Measurements from ENCODE around the gene FGFBP3.
A peak's percentile ranks its signal among the peaks of the same experiment; 100 is the strongest.

The FGFBP3 gene

GRCh38 chr10:91909117-91909677 is at the start of gene FGFBP3:
TSS of gene FGFBP3 (minus strand) at chr10:91909486. CDS start at chr10:91908969, 517 bp downstream.
- DNase-seq: peak in 17 of 56 donors; percentile 4 to 57 (median 15)

GRCh38 chr10:91957091-91957490 is 47.8 kb upstream of the FGFBP3 start:
- no peak for DNase-seq

GRCh38 chr10:91955114-91955513 is 45.8 kb upstream of the FGFBP3 start:
- no peak for DNase-seq

- no peak for DNase-seq
These were observed 44.4 kb upstream of the FGFBP3 start for GRCh38 chr10:91953600-91954160.

GRCh38 chr10:91944880-91945630 is 35.8 kb upstream of the FGFBP3 start:
- DNase-seq: no peak

GRCh38 chr10:91941426-91941825 is 32.1 kb upstream of the FGFBP3 start:
- DNase-seq: no peak

GRCh38 chr10:91939653-91940052 is 30.4 kb upstream of the FGFBP3 start:
- no peak for DNase-seq

GRCh38 chr10:91935886-91936285 is 26.6 kb upstream of the FGFBP3 start:
- no peak for DNase-seq

- DNase-seq: no peak
These were observed 23.5 kb upstream of the FGFBP3 start for GRCh38 chr10:91932737-91933136.

- DNase-seq: no peak
These were observed 22.4 kb upstream of the FGFBP3 start for GRCh38 chr10:91931526-91932190.

- DNase-seq: no peak
These were observed 21.7 kb upstream of the FGFBP3 start for GRCh38 chr10:91930939-91931338.

- no peak for DNase-seq
These were observed 15.7 kb upstream of the FGFBP3 start for GRCh38 chr10:91925022-91925320.

GRCh38 chr10:91924212-91925021 is 15.1 kb upstream of the FGFBP3 start:
- no peak for DNase-seq

- DNase-seq: peak in 55 of 56 donors; percentile 54 to 96 (median 87)
These were observed 14.3 kb upstream of the FGFBP3 start, which contains the start of gene BTAF1 for GRCh38 chr10:91923371-91924211. TSS of gene BTAF1 (plus strand) at chr10:91923770. CDS start at chr10:91924077, 307 bp downstream.

GRCh38 chr10:91919651-91920050 is 10.4 kb upstream of the FGFBP3 start:
- DNase-seq: no peak

GRCh38 chr10:91910467-91910866 is 1.2 kb upstream of the FGFBP3 start:
- DNase-seq: no peak

GRCh38 chr10:91908337-91909116 is 759 bp downstream of the FGFBP3 start:
- peak in 55 of 56 donors; percentile 6 to 84 (median 60) for DNase-seq

GRCh38 chr10:91907914-91908336 is 1.4 kb downstream of the FGFBP3 start:
- peak in 7 of 56 donors; percentile 16 to 42 (median 22) for DNase-seq

- DNase-seq: no peak
These were observed 2.2 kb downstream of the FGFBP3 start for GRCh38 chr10:91907033-91907594.
